Erythroblast (primary cell): ENCODE data around the gene TSPAN13.

ENCODE experiments used
- GATA1 ChIP-seq: IDR thresholded peaks from 2 replicates; pipeline ENCODE4 v1.6.1; 2011; ENCODE audit warnings: low read depth, mild to moderate bottlenecking, control low read depth, low read length, moderate library complexity
- POLR2A ChIP-seq: IDR thresholded peaks from 2 replicates; pipeline ENCODE4 v1.6.1; 2011; ENCODE audit warnings: mild to moderate bottlenecking, low read length

DNA sequence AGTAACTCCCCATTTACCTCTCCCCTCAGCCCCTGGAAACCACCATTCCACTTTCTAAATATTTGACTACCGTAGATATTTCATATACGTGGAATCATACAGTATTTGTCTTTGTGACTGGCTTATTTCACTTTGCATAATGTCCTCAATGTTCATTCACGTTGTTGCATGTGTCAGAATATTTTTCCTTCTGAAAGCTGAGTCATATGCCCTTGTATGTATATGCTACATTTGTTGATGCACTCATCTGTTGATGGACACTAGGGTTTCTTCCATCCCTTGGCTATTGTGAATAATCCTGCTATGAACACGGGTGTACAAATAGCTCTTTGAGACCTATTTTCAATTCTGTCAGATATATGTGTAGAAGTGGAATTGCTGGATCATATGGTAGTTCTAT, 25.8 kb upstream of the TSPAN13 start:
- no peak for TF ChIP-seq POLR2A
- TF ChIP-seq GATA1: no peak
